GM21825 (cell line): ENCODE data around the gene QRICH2.
"Not testable (repeated sequence)": the region's sequence is repeated elsewhere in the genome, so short reads cannot be mapped to it uniquely, and the experiment has no call there.

Experiments used
- ATAC-seq: cut with Tn5 transposase; IDR thresholded peaks from one replicate; pipeline ENCODE4 v1.9.1; 2021; ENCODE audit warnings: mild to moderate bottlenecking, moderate library complexity; ENCODE audit not compliant: unreplicated experiment

The QRICH2 gene

GRCh38 chr17:76327696-76328095, 19.6 kb upstream of the QRICH2 start:
- ATAC-seq = no peak

- no peak for ATAC-seq
These were observed 18.2 kb upstream of the QRICH2 start for GRCh38 chr17:76326306-76326705.

- ATAC-seq = no peak
These were observed 10.5 kb upstream of the QRICH2 start for GRCh38 chr17:76318586-76318985.

DNA sequence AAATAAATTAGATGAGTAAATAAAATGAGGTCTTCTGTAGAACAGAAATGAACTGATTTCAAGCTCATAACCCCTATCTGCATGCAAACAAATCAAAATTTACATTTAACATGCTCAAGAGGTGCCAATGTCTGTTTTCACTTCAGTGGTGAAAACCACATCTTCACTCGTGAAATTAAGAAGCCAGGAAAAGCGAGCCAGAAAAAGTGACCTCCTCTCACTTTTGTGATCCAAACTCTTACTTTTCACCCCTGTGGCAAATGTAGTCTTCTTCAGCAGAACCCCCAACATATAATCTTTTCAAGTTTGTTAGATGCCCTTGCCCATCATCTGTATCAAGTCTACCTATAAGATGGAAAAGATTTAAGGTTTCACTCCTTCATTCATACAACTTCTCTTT, 9.5 kb upstream of the QRICH2 start:
- ATAC-seq = no peak

- no peak for ATAC-seq
These were observed 6.5 kb upstream of the QRICH2 start for GRCh38 chr17:76314392-76315227.

- ATAC-seq = no peak
These were observed 4.7 kb upstream of the QRICH2 start for GRCh38 chr17:76312735-76313134.

DNA sequence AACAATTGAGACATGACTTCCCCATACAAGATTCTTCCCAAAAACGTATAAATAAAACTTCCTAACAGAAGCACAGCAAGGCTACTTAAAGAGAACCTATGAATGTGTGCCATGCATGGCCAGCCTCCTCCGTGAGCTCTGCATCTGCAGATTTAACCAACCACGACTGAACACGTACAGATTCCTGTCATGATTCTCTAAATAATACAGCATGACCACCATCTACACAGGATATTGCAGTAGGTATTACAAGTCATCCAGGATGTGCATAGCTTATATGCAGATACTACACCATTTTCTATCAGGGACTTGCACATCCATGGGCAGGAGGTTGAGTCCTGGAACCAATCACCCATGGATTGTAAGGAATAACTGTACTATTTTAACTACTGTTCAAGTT, 1.4 kb upstream of the QRICH2 start:
- ATAC-seq = no peak

GRCh38 chr17:76307299-76307965, 644 bp downstream of the QRICH2 start:
- ATAC-seq = no peak

- ATAC-seq = not testable (repeated sequence)
These were observed 3.0 kb downstream of the QRICH2 start for GRCh38 chr17:76305135-76305454.

- no peak for ATAC-seq
These were observed 3.6 kb downstream of the QRICH2 start for GRCh38 chr17:76304226-76305134.

- ATAC-seq = no peak
These were observed 10.6 kb downstream of the QRICH2 start for GRCh38 chr17:76297436-76297835.

DNA sequence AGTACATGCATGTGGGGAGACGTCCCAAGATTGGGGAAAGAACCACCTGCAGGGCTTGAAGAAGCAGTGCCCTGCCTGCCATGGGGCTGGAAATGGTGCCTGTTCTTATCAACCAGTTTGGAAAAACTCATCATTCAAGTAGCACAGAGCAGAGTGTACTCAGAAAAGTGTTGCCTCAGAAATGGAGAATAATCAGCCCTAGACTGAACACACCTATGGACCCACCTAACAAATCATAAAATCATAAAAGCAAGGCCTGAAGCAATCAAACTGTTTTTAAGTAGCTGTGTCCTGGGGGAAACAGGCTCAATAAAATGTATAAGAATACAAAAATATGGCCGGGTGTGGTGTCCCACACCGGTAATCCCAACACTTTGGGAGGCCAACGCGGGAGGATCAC, 11.2 kb downstream of the QRICH2 start:
- no peak for ATAC-seq

DNA sequence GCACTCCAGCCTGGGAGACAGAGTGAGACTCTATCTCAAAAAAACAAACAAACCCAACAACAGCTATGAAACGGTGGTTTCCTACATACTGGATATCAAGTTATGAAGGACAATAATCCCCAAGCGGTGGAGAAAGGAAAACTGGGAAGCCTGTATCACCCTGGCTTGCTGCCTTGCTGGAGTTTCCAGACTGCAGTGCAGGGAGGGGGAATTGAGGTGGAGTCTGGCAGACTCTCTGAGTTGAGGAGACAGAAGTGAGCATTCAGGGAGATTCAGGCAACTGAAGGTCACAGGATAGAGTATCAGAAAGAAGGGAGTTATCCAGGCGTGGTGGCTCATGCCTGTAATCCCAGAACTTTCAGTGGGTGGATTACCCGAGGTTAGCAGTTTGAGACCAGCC, 11.9 kb downstream of the QRICH2 start:
- ATAC-seq = no peak

- ATAC-seq = no peak
These were observed 15.0 kb downstream of the QRICH2 start for GRCh38 chr17:76293106-76293505.

DNA sequence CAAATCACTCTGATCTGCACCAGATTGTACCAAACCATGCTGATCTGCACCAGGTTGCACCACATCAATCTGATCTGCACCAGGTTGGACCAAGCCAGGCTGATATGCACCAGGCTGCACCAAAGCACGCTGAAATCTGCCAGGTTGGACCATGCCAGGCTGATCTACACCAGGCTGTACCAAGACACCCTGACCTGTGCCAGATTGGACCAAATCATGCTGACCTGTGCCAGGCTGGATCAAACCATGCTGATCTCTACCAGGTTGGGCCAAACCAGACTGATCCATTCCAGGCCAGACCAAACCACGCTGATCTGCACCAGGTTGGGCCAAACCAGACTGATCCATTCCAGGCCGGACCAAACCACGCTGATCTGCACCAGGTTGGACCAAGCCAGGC, 15.5 kb downstream of the QRICH2 start:
- ATAC-seq = no peak

- no peak for ATAC-seq
These were observed 26.3 kb downstream of the QRICH2 start for GRCh38 chr17:76281573-76282371.

DNA sequence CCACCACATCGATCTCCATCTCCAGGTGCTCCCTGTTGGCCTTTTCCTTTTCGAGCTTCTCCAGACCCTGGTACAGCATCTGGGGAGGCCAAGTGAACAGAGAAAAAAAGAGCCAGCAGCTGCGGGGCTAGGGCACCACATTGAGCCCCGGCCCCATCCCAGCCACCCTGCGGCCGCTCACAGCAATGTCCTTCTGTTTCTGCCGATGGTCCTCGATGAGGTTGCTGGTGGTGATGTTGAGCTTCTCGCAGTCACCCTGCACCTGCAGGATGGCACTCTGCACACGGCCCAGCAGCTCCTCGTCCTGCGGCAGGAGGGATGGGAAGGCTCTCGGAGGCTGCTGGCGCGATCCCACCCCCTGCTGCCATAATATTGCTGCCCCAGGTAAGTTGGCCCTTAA, 27.4 kb downstream of the QRICH2 start:
- no peak for ATAC-seq

DNA sequence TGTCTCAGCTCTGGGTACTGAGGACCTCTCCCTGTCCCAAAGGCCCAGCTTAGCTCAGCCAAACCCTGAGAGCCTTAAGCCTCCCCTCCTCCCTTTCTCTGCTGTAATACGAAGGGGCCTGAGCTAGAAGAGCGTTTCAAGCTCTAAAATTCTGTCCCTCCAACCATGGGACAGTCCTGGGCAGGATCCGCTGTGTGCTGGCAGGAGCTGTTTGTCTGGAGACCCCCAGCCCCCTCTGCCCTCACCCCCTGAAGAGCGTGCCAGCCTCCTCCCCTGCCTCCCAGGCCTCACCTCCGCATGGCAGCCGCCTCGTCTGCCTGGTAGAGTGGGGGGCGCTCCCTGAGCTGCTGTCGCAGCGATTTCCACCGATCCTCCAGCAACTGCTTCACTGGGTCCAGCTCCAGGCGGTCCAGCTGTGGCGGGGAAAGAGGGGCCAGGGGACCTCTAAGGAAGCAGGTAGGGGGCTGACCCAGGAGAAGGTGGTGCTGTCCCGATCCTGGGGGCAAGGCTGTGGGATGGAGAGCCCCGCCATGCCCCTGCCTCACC, 28.3 kb downstream of the QRICH2 start:
- no peak for ATAC-seq

DNA sequence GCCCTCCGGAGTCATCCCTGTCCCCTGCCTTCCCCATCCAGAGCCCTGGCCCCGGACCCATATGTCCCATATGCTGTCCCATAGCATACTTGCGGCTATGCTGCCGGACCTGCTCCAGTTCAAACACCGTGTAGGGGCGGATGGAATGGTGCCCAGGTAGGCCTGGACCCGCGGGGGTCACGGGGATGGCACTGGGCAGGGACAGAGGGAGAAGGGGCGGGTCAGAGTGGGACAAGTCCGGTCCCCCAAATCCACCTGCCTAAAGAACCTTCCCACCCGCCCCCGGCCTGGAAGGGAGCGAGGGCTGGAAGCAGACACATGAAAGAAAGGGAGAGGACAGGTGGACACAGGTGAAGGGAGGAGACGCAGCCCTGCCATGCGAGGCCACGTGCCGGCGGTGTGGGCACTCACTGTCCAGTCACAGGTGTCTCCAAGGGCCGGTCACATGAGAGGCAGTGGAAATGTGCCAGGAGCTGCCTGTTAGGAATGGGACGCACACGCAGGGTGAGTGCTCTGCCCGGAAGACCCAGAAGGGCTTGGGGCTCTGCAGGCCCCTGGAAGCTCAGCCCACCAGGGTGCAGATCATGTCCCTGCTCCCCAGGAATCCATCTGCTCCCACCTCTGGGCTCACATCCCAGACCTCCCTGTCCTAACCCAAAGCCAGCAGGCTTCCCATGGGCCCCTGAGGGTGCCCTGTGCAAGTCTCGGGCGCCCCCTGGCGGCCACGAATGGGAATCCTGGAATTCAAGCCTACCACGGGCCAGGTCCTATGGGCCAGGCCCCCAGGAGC, 28.9 kb downstream of the QRICH2 start:
- no peak for ATAC-seq
